NCI-H526 (cell line): ENCODE data around the gene LRIT2.

ENCODE experiments used
- DNase-seq, 2 experiments: peaks; one replicate each; lab custom pipeline; 2025; lab: John Stamatoyannopoulos, UW

Gene LRIT2

DNA sequence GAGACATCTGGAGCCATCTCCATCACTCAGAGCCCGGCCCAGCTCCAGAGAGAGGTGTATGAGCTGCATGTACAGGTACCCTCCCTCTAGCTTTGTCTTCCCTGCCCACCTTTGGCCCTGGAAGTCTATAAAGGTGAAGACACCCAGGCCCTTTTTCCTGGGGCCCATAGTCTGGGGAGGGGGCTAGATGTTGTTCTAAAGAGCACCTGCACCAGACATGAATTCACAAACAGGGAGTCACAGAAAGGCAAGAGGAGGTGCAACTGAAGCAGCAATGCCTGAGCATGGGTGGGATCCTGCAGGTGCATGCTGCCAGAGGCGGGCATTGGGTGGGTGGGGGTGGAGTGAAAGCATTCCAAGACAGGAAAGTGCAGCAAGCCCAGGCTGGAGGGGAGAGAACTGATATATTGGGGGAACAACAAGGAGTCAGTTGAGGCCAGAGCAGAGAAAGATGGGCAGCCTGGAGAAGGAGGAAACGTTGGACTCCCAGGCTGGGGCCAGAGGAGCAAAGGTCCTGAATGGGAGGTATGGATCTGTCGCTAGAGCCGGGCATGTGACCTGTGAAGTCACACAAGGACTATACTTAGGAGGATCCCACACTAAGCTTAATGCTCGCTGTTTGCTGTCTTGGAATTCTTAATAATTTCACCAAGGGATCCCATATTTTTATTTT is 19.4 kb downstream of the LRIT2 start:
- DNase-seq, result no peak

DNA sequence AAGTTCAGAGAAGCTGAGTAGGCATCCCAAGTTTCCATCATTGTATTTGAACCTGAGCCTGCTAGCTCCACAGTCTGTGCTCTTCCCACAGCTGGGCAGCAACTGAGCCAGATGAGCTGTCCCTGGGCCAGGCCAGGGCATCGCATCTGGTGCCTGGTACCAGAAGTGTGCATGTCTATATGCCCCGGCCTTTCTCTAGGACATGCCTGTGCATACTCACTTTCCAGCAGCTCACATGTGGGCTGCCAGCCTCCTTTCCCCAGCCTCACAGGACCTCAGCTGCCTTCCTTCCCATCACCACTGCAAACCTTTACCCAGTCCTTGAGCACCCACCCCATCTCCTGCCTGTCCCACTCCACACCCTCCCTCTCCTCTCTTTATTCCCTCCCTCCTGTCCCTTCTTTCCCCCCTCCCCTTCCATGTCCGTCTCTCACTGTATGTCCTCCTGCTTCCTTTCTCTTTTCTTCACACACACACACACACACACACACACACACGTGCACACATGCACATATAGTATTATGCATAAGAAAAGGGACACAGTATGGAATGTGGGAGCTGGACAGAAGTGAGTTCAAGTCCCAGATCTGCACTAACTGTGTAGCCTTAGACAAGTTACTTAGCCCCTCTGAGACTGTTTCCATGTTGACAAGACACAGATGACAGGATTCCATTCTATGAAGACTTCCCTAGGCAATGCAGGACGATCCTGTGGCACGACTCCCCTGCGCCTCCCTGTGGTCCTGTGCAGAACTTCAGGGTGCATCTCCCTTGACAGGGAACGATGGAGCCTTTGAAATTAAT is 20.1 kb downstream of the LRIT2 start:
- peak; percentile 12 to 57 for DNase-seq

DNA sequence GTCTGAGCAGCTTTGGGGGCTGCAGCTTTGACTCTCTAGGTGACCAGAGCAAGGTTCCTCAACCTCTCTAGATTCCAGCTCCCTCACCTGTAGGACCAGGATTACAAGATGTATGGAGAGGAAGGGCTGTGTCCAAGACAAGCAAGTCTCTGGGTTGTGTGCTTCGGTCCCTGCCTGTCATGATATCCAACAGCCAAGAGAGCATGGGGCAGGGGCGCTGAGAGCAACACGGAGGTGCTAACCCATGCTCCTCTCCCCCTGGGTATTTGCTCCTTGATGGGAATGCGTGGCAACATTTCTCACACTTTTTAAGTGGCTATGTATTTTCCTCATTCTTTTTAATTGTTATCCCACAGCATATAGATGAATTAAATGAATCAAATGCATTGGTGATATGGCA is 20.7 kb downstream of the LRIT2 start:
- no peak for DNase-seq

DNA sequence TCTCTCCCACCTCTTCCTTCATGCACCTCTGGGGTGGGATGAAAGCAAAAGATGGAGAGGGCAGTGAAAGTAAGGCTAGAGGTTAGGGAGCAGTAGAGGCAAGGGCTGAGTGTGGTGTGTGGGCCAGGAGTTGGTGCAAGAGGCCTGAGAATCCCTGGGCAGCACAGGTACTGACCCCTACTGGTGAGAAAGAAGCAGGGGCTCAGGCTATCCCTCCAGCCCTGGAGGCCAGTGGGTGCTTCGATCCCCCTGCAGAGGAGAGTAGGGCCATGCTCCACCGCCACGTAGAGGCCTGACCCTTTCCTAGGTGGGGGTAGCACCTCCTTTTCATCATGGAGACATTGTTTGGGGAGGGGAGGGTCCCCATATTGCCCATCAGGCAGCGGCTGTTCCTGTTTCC is 21.2 kb downstream of the LRIT2 start:
- DNase-seq, result peak in 1 of 2 experiments; percentile 6

DNA sequence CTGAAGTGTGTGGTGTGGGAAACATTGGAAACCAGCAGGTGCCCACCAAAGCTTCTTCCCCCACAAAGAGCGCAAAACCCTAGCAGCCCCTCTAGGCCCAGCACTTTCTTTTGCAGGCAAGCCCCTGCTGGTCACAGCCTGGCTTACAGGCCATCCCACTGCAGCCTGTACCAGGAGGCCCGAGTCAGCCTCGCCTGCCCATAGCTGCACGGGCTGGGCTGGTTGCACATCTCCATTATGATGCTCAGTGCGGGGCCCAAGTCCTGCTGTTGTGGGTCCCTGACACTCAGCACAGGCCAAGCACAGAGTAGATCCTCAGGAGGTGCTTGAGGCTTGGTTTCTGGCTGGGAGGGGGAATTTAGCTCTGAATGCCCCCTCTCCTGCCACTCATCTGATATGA is 23.0 kb downstream of the LRIT2 start:
- no peak for DNase-seq

DNA sequence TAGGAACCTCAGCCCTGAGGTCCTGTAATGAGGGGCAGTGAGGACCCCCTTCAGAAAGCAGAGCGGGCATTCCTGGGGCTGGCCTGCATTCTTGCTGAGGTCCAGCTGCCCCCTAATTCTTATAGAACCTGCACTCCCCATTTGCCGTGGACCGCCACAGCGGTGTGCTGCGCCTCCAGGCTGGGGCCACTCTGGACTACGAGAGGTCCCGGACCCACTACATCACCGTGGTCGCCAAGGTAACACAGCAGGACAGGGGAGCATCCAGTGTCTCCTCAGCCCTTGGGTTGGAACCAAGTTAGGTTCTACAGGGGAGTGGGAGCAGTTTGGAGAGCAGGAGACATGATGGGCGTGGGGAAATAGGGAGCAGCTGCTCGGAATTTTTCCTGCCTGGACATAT is 23.7 kb downstream of the LRIT2 start:
- no peak for DNase-seq

DNA sequence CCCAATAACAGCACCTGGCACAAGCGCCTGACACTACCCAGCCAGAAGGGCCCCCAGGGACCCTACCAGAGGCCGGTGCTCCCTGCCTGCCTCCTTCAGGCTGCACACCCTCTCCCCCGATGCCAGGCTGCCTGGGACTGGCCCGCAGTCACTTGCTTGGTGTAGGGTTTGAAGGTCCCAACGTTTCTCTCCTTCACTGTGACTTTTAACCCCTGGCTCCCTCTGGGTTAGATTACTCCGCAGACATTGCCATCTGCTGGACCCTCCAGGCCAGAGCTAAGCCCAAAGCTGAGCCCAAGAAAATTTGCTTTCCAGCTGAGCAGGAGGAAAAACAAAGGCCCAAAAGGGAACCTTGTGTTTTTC is 24.1 kb downstream of the LRIT2 start:
- DNase-seq, result no peak

DNA sequence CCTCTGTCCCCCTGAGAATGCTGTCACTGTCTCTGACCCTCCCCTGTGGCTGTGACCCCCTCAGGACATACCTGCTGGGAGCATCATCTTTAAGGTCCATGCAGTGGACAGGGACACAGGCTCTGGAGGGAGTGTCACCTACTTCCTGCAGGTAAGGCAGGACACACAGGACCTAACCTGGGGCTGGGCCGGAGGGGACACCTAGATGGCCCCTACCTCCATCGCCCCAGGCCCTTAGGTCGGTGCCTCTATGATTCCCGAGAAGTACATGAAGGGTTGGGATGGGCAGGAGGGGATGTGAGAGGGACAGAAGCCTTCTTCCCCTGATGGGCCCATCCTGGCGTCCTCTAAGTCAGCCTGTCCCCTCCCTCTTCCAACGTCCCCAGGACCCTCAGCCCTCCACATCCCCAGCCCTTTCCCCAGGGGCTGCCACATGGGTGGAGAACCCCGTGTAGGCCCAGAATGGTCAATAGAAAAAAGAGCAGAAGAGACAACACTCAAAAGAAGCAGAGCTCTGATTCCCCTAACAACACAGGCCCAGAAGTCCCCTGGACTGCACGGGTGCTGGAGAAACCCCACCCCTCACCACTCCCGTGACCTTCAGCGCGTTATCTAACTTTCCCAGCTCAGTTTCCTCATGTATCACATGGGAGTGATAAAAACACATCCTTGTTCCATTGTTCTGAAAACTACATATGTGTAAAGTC is 24.7 kb downstream of the LRIT2 start:
- DNase-seq, result no peak

DNA sequence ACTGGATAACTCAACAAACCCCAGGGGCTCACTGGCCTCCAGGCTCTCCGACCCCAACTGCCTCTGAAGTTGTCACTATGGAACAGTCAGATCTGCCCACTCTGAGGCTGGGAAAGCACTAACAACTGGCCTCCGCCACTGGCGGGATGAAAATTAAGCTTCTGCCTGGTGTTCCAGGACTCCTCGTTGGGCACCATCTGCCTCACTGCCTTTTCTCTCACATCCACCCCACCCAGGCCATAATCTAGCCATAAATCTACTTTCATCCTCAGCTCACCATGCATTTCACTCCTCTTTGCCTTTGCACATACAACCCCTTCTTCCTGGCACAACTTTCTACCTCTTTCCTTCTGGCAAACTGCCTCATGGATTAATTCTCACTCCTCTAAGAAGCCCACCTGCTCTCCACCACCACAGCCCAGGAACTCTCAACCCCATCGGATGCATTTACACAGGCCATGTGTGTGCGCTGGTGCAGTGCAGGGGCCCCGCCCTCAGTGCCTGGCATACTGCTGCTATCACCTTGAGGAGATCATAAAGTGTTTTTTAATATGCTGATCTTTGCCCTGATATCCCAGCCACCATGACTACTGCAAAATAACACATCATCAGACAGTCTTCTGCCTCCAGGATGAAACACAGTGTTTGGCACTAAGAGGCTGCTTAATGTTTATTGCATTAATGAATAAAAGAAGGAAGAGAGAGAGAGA is 27.0 kb downstream of the LRIT2 start:
- DNase-seq, result no peak

DNA sequence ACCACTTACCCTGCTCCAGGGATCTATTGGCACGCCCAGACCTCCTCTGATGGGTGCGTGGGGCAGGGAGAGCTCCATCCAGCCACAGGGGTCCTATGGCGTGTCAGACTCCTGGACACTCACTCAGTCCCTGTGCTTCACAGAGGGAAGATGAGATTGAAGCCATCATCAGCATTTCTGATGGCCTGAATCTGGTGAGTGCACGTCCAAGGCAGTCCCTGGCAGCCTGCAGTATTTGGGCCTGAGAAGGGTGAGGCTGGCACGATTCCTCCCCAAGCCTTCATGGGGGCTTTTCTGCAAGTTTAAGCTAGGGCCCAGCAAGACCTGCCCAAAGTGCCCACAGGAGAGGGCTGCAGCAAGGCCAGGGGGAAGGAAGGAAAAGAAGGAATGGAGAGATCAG is 27.7 kb downstream of the LRIT2 start:
- no peak for DNase-seq

DNA sequence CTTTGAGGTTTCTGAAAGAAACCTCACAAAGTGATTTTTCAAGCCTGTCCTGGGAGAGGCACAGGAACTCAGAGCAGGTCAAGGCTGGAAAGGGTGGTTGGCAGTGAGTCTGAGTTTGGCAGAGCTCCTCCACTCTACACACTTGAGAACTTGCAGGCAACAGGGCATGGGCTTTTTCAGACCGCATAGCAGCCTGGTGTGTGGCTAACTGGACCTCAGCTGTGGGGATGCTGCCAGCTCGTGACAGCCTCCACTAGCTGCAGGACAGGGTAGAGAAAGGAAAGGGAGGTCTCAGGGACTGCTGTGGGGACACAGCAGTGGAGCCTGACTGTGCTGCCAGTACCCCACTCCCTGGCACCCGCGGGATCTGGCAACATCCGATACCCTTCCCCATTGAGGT is 28.4 kb downstream of the LRIT2 start:
- no peak for DNase-seq

DNA sequence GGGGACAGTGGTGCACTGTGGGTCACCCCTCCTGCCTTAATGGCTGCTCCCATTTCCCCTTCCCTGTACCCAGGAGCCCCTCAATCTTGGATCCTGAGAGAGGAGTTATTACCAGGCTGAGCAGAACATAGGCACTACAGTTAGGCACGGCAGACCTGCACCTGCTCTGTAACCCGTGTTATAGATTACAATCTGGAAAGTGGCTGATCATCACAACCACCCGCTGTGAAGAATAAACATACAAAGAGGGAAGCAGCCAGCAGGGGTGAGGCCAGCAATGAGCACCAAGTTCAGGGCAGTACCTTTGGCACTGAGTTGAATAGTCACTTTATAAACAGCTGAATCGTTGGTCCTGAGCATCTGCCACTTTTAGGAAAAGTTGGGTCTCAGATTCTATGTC is 29.3 kb downstream of the LRIT2 start:
- peak; percentile 38 to 42 for DNase-seq

DNA sequence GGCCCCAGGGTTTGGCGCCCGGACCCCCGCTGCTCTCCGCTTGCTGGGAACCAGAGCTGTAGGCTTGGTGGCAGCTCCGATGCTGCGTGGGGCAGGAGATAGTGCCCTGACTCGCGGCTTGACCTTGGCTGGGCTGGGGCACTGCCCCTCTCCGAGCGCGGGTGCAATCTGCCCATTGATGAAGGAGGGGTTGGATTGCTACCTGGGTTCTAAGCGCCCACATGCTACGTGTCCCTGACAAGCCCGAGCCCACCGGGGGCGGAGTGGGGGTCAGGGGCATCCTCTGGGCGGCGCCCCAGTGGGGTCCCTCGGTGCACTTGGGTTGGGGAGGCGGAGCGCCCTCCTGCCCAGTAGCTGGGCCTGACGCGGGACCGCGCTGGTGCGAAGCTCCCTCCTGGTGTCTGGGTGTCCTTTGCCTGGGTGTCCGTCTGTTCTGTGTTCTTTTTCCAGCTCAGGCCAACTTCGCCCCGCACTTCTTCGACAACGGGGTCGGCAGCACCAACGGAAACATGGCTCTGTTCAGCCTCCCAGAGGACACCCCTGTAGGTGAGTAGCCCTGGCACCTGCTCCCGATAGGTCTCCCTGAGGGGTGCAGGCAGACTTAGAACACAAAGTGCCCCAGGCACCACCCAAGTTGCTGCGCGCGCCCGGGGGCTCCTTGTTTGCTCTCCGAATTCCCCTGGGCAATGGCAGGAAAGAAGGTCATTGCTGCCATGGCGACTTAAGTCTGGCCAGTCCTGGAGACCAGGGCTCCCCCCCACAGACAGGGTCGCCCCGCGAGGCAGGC is 30.1 kb downstream of the LRIT2 start:
- no peak for DNase-seq

DNA sequence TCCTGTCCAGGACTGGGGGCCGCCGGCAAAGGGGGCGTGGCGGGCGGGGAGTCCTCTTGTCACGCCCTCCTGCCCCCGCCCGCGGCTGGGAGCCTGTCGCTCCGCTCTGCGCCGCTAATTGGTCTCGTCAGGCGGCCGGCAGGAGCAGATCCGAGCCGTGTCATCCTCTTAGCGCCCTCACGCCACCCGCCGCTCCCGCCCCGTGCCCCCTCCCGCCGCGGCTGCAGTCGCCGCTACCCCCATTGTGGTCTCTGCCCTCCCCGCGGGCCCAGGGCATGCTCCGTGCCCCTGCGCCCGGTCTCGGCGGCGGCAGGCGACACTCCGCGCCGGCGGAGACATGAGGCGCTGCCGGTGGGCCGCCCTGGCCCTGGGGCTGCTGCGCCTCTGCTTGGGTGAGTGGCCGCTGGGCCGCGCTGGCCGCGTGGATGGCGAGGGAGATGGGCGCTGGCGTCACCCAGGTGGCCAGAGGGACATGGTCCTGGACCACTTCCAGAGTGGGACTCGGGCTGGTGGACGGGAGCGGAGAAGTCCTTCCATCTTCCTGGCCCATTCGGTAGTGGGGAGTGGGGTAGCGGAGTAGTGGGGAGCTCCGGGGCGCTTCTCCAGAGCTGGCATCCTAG is 30.8 kb downstream of the LRIT2 start, which contains the start of gene CDHR1:
Gene CDHR1, plus strand, starts transcription at position 114 of the 620 bp plus-strand sequence. Its CDS starts 224 bp downstream, at position 338.
- peak in 1 of 2 experiments; percentile 30 for DNase-seq

DNA sequence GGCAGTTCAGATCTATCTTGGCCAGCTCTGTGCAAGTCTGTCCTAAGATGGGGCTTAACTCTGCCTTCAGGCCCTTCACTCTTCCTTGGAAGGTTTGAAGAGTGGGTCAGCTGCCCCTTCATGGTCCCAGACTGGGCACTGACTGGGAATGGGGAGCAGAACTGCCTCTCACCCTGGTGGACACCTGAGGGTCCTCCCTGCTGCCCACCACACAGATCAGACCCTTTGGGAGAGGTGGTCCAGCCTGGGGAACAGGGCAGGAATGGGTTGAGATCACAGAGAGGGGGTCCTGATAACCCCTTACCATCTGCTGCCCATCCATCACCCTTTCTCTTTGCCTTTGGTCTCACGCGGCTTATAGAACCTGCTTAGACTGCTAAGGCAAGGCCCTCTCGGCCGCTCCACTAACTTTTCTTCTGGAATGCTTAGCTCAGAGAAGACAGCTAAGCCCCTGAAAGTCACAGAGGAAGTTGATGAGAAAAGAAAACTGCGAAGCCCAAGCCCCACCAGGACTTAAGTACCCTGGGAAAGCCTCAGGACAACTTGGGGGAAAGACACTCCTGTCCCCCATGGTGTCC is 31.4 kb downstream of the LRIT2 start:
- DNase-seq, result no peak

DNA sequence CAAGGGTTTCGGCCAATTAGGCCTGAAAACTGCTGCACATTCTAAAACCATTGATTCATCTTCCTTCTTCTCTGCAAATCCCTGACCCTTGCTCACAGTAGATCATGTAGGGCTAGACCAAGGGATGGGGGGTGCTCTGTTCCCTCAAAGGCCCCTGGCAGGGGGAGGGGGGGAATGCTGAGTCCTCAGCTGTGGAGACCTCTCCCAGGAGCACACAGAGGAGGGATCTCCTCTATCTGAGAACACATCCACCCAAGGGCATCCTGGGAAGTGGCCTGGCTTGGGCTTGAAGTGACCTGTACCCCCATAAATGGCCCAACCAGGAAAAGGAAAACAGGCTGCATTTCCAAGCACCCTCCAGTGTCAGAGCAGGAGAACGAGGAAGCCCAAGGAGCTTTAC is 32.0 kb downstream of the LRIT2 start:
- no peak for DNase-seq

DNA sequence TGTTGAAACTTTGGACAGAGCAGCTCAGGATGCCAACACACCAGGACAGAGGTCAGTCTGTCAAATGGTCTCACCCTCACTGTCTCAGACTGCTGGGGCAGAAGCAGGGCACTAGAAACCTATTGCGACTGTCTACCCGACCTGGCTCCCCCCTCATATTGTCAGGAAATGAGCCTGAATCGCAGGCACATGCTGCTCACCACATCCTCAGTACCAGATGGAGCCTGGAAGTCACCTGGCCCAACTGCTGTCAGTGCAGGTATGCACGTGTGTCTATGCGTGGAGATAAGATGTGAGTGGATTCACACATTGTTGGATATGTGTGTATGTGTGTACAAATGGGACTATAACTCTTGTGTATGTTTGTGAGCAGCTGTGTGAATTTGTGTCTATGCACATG is 34.2 kb downstream of the LRIT2 start:
- DNase-seq, result no peak

DNA sequence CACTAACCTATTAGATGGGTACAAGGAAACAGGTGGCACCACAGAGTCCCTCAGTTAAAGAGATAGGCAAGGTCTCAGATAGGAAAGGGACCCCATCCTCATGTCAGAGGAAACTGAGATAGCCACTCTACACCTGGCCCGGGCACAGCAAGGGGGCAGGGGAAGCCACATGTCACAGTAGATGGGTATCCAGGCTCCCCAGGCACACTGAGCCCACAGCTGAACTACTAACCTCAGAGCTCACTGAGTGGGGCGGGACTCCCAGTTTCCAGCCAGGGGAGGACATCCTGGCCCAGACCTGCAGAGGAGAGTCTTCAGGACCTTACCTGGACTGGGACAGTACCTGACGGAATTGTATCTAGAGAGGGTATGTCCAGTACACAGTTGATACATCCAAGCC is 34.7 kb downstream of the LRIT2 start:
- no peak for DNase-seq

DNA sequence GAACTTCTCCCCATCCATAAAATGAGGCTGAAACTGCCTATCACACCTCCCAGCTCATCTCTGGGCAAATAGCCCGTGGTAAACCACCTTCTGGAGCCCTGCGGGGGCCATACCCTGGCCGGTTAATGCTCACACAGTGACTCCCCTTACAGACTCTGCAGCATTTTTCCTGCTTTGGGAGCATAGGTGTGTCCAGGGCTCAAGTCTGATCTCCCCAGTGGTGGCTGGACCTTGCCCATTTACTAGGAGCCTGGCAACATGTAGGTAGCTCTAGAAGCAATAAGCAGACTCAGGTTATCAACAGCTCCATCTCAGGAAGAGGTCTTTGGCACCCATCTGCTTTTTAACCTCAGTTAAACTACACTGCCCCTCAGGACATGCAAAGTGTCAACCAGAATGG is 36.5 kb downstream of the LRIT2 start:
- no peak for DNase-seq

DNA sequence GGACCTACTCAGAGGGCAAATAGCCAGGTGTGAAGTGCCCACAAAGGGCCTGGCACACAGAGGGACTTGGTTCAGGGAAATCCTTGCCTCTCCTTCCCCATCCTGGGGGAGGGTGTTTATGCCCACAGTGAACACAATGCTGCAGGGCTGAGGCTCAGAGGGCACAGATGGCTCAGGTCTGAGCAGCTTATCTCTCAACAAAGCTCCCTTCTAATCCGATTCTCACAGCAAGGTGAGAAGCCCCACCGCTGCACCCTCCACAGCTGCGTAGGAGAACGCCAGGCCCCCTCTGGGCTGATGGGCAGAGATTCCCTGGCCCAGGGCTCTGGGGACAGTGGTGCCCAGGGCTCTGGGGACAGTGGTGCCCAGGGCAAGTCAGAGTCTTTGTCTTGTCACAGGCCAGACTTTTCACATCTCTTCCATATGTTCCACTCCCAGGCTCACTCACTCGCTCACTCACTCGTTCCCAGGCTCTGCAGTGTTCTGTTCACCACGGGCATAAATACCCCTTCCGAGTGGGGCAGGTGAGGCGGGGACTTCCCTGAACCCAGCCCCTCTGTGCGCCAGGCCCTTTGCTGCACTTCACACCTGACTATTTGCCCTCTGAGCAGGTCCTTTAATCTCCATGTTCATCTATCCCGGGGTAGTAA is 39.7 kb downstream of the LRIT2 start:
- no peak for DNase-seq
